K562 (cell line): ENCODE measurements around the gene ADCYAP1. TPM values are rescaled to one million over a fixed set of nuclear protein-coding genes. Genes with fewer than 3 reads are reported as not detected.

Source experiments
- ATAC-seq: fragments of 200-7000 bp; cut with Tn5 transposase; 3 replicates; pipeline ENCODE4 v1.9.1; 2020; ENCODE audit warnings: moderate library complexity
- BruUV-seq: library from RNA; stranded (reverse); fragments of 400-500 nt; replicated peaks from 2 replicates; lab custom pipeline; 2021; lab: Mats Ljungman, UMichigan
- CTCF ChIA-PET: fragments of 300-600 bp; formaldehyde crosslinking; extraction: SDS; loops from one replicate; lab custom pipeline; 2021; ENCODE audit warnings: low intra/inter-chr PET ratio; lab: Yijun Ruan, JAX
- POLR2A ChIA-PET: fragments of 300-600, 350-650 bp; sonication (Branson Sonifier 250); formaldehyde crosslinking; extraction: SDS; loops from one replicate; lab custom pipeline; 2021; ENCODE audit warnings: antibody characterized with exemption, inconsistent platforms; lab: Yijun Ruan, JAX
- DNase-seq, 4 experiments: peaks; one replicate each; pipeline versions ENCODE4 v3.0.0 to v3.0.0-alpha.2; 2011 to 2018; ENCODE audit warnings: low spot score in 3 of 4, mixed read lengths in 3 of 4; ENCODE audit errors: extremely low read depth in 1 of 4
- FAIRE-seq: peaks from 2 replicates; lab custom pipeline; 2011; peaks lifted over from hg19 to GRCh38; lab: Jason Lieb, UNC
- H2AFZ ChIP-seq: 2 replicates; pipeline ENCODE4 v1.6.0; 2011; ENCODE audit warnings: low read depth, low read length, control low read depth, inconsistent platforms
- H3K27ac ChIP-seq: fragments of 200-600 bp; 3 replicates; pipeline ENCODE4 v1.8.0; 2011; ENCODE audit warnings: low read depth, mild to moderate bottlenecking, control low read depth, inconsistent platforms, low read length, moderate library complexity, mixed read lengths; ENCODE audit errors: extremely low read depth
- H3K27me3 ChIP-seq, 2 experiments: fragments of 300-600 bp in 1 of 2; 2 replicates in 1 of 2; 3 replicates in 1 of 2; pipeline versions ENCODE4 v1.6.0 to v1.8.0; 2011; ENCODE audit warnings: inconsistent platforms in 2 of 2, low read length in 2 of 2, mild to moderate bottlenecking in 1 of 2, mixed read lengths in 1 of 2, moderate library complexity in 1 of 2; ENCODE audit not compliant: control insufficient read depth in 2 of 2, insufficient read depth in 2 of 2
- H3K36me3 ChIP-seq: fragments of 300-600 bp; 3 replicates; pipeline ENCODE4 v1.8.0; 2011; ENCODE audit warnings: mild to moderate bottlenecking, low read length, inconsistent platforms; ENCODE audit not compliant: control insufficient read depth, insufficient read depth
- H3K4me1 ChIP-seq, 2 experiments: fragments of 200-600 bp in 1 of 2; replicated peaks in 1 of 2; 2 replicates in 1 of 2; 3 replicates in 1 of 2; pipeline versions ENCODE4 v1.5.1 to v1.8.0; 2011; ENCODE audit warnings: inconsistent platforms in 2 of 2, low read length in 2 of 2, mild to moderate bottlenecking in 1 of 2, mixed read lengths in 1 of 2, moderate library complexity in 1 of 2; ENCODE audit not compliant: control insufficient read depth in 2 of 2, insufficient read depth in 2 of 2
- H3K4me2 ChIP-seq: 2 replicates; pipeline ENCODE4 v1.6.1; 2011; ENCODE audit warnings: low read length, control low read depth, inconsistent platforms, mixed read lengths; ENCODE audit not compliant: insufficient read depth
- H3K4me3 ChIP-seq: fragments of 200-600 bp; sonication (generic), shearing (Covaris generic); 2 replicates; pipeline ENCODE4 v1.5.1; 2016; ENCODE audit warnings: control low read depth, inconsistent platforms
- H3K79me2 ChIP-seq: fragments of 200-600 bp; 3 replicates; pipeline ENCODE4 v1.8.0; 2011; ENCODE audit warnings: low read length, inconsistent platforms; ENCODE audit not compliant: control insufficient read depth, insufficient read depth
- H3K9ac ChIP-seq, 2 experiments: 2 replicates each; pipeline versions ENCODE4 v1.6.0 to v1.6.1; 2011; ENCODE audit warnings: low read depth in 2 of 2, low read length in 2 of 2, control low read depth in 1 of 2, inconsistent platforms in 1 of 2, mild to moderate bottlenecking in 1 of 2, mixed read lengths in 1 of 2; ENCODE audit not compliant: insufficient read depth in 1 of 2
- H3K9me1 ChIP-seq: one replicate; pipeline ENCODE4 v1.6.0; 2011; ENCODE audit warnings: inconsistent platforms, mild to moderate bottlenecking, low read length, moderate library complexity; ENCODE audit not compliant: control insufficient read depth, insufficient read depth
- H3K9me3 ChIP-seq: replicated peaks from 2 replicates; pipeline ENCODE4 v1.5.1; 2011; ENCODE audit warnings: low read depth, low read length, inconsistent platforms; ENCODE audit not compliant: control insufficient read depth, insufficient read depth
- H4K20me1 ChIP-seq: replicated peaks from 2 replicates; pipeline ENCODE4 v1.6.1; 2011; ENCODE audit warnings: low read length, inconsistent platforms, mixed read lengths; ENCODE audit not compliant: control insufficient read depth, insufficient read depth
- ATF1 ChIP-seq, 2 experiments: fragments of 450-650 bp in 1 of 2; IDR thresholded peaks; 2 replicates each; pipeline ENCODE4 v1.6.1; 2016; ENCODE audit warnings: missing compliant biosample characterization in 1 of 2, missing genetic modification characterization in 1 of 2
- BCL6 ChIP-seq: fragments of 250-450 bp; sonication (Bioruptor Pico); IDR thresholded peaks from 2 replicates; pipeline ENCODE4 v1.4.0; 2020
- CREB1 ChIP-seq, 2 experiments: sonication (generic) in 1 of 2; formaldehyde crosslinking in 1 of 2; IDR thresholded peaks; 2 replicates each; pipeline versions ENCODE4 v1.6.1 to v1.8.0; 2012 to 2022; ENCODE audit warnings: inconsistent platforms in 1 of 2, mild to moderate bottlenecking in 1 of 2, missing genetic modification reagents in 1 of 2, moderate library complexity in 1 of 2
- GABPB1 ChIP-seq: sonication (generic); formaldehyde crosslinking; IDR thresholded peaks from 2 replicates; pipeline ENCODE4 v1.8.0; 2022; ENCODE audit warnings: mild to moderate bottlenecking, missing genetic modification reagents
- MCM7 ChIP-seq, 2 experiments: fragments of 450-650 bp; IDR thresholded peaks; 2 replicates each; pipeline ENCODE4 v1.6.1; 2016 to 2018
- MECOM ChIP-seq: fragments of 250-450 bp; sonication (Bioruptor Pico); IDR thresholded peaks from 2 replicates; pipeline ENCODE4 v1.8.0; 2022; ENCODE audit warnings: inconsistent platforms
- REST ChIP-seq, 2 experiments: fragments of 450-650 bp; formaldehyde crosslinking in 1 of 2; IDR thresholded peaks; 2 replicates each; pipeline versions ENCODE4 v1.4.0 to v1.6.1; 2014 to 2020; ENCODE audit warnings: mild to moderate bottlenecking in 2 of 2, borderline replicate concordance in 1 of 2, low read depth in 1 of 2
- SMAD2 ChIP-seq: fragments of 150-350 bp; IDR thresholded peaks from 2 replicates; pipeline ENCODE4 v1.6.1; 2014; ENCODE audit warnings: low read depth, mild to moderate bottlenecking, low read length
- STAT6 ChIP-seq: sonication (generic); formaldehyde crosslinking; IDR thresholded peaks from 2 replicates; pipeline ENCODE4 v1.8.1; 2023; ENCODE audit warnings: mild to moderate bottlenecking, missing genetic modification reagents
- XRCC5 ChIP-seq: fragments of 200-400 bp; formaldehyde crosslinking; IDR thresholded peaks from 2 replicates; pipeline ENCODE4 v1.6.1; 2017; ENCODE audit warnings: low read depth, mild to moderate bottlenecking, low read length
- ZNF124 ChIP-seq: sonication (generic); formaldehyde crosslinking; IDR thresholded peaks from 2 replicates; pipeline ENCODE4 v1.8.1; 2022; ENCODE audit warnings: missing genetic modification reagents
- ZNF311 ChIP-seq: fragments of 250-450 bp; sonication (Bioruptor Pico); IDR thresholded peaks from 2 replicates; pipeline ENCODE4 v1.4.0; 2020; ENCODE audit warnings: mild to moderate bottlenecking, moderate library complexity
- WGBS: fragments of 100-300 bp; shearing (Covaris generic); methylation state at CpG from one replicate; pipeline ENCODE4 v1.1.6; 2016; ENCODE audit warnings: low coverage, mixed read lengths; ENCODE audit not compliant: insufficient coverage; ENCODE audit errors: missing lambda C conversion rate; 5-methylcytosine and 5-hydroxymethylcytosine counted together
- in situ Hi-C: fragments of 300-500 bp; cut with MboI; formaldehyde crosslinking; loops from 4 replicates; pipeline ENCODE4 v1.15.0; 2018; ENCODE audit warnings: inconsistent platforms, mixed read lengths
- intact Hi-C: fragments of 100-400 bp; cut with micrococcal nuclease; formaldehyde crosslinking; loops from 2 replicates; pipeline ENCODE4 v1.14.2; 2022
- polyA plus RNA-seq, 8 experiments: library from polyadenylated mRNA; depleted of rRNA in 4 of 8; stranded (reverse) in 5 of 8; unstranded in 3 of 8; fragments of >200 nt; fragmentation: Nextera tagmentation in 2 of 8; fragmentation: Illumina TruSeq in 1 of 8; extraction: Ambion mirVana in 2 of 8; extraction: Trizol in 1 of 8; gene quantifications; 2 replicates each; pipeline versions ENCODE4 v1.2.1 to v1.2.3, GENCODE V29; 2011 to 2014; ENCODE audit warnings: inconsistent platforms in 1 of 8, missing spikeins in 1 of 8
- total RNA-seq, 7 experiments: library from RNA; depleted of rRNA in 6 of 7; stranded (reverse); fragments of >200 nt in 6 of 7; fragmentation: Illumina TruSeq in 2 of 7; extraction: Trizol in 2 of 7; gene quantifications; 2 replicates each; pipeline versions ENCODE4 v1.2.1 to v1.2.3, GENCODE V29; 2011 to 2021; ENCODE audit warnings: low replicate concordance in 1 of 7

ADCYAP1 gene
- total and polyA plus RNA-seq, 9 of the 15 experiments (the other 6 are each of a cell fraction or from before 2014, with no cell fraction given) = 0.03 TPM; not detected in 8

- no peak overlapping the region for H3K4me3 ChIP-seq
- CTCF ChIA-PET = interaction anchor here (0.6 to 1.6 kb wide), 7 partner anchors 158 to 1683 kb away, joined by 3 to 10 read pairs (median 4); no protein-coding TSS in a partner anchor
- POLR2A ChIA-PET = no interaction called here
- TF ChIP-seq MECOM (CRISPR knock-in tag) (no peak), ZNF311 (CRISPR knock-in tag) (no peak), MCM7 (IDR thresholded peaks at IDR 0.05) (no peak), GABPB1 (CRISPR knock-in tag) (no peak), CREB1 (IDR thresholded peaks at IDR 0.05) (no peak), CREB1 (CRISPR knock-in tag; IDR thresholded peaks at IDR 0.05) (no peak), BCL6 (no peak), XRCC5 (0 out of 2 replicates have a peak, but pooled peaks have one; percentile 27), STAT6 (CRISPR knock-in tag) (no peak), REST (IDR thresholded peaks at IDR 0.05; ENCODE audit: borderline replicate concordance) (peak; percentile 93), REST (CRISPR knock-in tag; IDR thresholded peaks at IDR 0.05; ENCODE audit: low read depth) (peak; percentile 79), ATF1 (CRISPR knock-in tag; IDR thresholded peaks at IDR 0.05) (no peak), ATF1 (tag; IDR thresholded peaks at IDR 0.05) (peak; percentile 16; the same call in 1 of the 2 replicates), ZNF124 (CRISPR knock-in tag) (no peak), SMAD2 (no peak)
Measured at GRCh38 chr18:864872-865273, 39.8 kb upstream of the ADCYAP1 start.

More at GRCh38 chr18:864872-865273, 39.8 kb upstream of the ADCYAP1 start:
- no TSS peak for BruUV-seq
- 0 out of 2 replicates have a peak overlapping the region, but pooled peaks have one; percentile 2 for H2AFZ ChIP-seq
- no peaks in the 10 kb centered on the region for H3K9me3 ChIP-seq
- H3K9me1 ChIP-seq = no peaks in the 10 kb centered on the region
- in situ Hi-C loops = loop anchor here (5.0 to 10.0 kb wide), 2 partner anchors 200 to 1687 kb away; no protein-coding TSS in a partner anchor
- DNase-seq (peak; percentile 73 to 92 (median 78)), FAIRE-seq (peak; percentile 91), ATAC-seq (peak; percentile 98)
- H3K4me2 ChIP-seq = no peak overlapping the region
- peaks cover 8 to 17% of the 10 kb centered on the region in 2 experiments for H3K27me3 ChIP-seq
- no peaks in the 10 kb centered on the region for H3K79me2 ChIP-seq
- no peaks in the 10 kb centered on the region for H3K36me3 ChIP-seq
- H3K4me1 ChIP-seq = 0 out of 5 replicates have a peak, but pooled peaks cover 0 to 3% of the 10 kb centered on the region in 2 experiments
- no peaks in the 10 kb centered on the region for H4K20me1 ChIP-seq
- H3K27ac ChIP-seq = no peak overlapping the region
- intact Hi-C loops = loop anchor here (1.0 to 10.0 kb wide), 7 partner anchors 47 to 1682 kb away; no protein-coding TSS in a partner anchor
- WGBS = under 1% methylated on average over 15 of the region's 15 CpGs
- no peak overlapping the region for H3K9ac ChIP-seq
